ENCODE data around the gene TPBGL.

DNA sequence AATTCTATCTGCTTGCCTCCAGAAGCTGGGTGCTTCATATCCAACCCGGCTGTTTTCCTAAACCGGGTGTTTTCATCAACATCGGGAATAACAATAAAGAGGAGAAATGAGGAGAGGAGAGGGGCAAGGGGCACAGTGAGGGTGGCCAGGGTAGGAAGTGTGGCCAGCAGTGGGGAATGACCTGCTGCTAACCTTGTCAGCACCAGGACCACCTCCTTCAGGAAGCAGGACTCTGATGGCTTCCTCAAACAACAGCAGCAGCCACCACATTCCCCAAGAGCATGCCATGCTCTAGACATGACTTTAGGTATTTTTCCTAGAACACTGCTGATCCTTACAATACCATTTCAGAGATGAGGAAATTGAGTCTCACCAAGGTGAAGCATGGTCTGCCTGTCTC is 52.4 kb downstream of the TPBGL start:
- TF ChIP-seq, protein P1, sequence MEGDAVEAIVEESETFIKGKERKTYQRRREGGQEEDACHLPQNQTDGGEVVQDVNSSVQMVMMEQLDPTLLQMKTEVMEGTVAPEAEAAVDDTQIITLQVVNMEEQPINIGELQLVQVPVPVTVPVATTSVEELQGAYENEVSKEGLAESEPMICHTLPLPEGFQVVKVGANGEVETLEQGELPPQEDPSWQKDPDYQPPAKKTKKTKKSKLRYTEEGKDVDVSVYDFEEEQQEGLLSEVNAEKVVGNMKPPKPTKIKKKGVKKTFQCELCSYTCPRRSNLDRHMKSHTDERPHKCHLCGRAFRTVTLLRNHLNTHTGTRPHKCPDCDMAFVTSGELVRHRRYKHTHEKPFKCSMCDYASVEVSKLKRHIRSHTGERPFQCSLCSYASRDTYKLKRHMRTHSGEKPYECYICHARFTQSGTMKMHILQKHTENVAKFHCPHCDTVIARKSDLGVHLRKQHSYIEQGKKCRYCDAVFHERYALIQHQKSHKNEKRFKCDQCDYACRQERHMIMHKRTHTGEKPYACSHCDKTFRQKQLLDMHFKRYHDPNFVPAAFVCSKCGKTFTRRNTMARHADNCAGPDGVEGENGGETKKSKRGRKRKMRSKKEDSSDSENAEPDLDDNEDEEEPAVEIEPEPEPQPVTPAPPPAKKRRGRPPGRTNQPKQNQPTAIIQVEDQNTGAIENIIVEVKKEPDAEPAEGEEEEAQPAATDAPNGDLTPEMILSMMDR (IDR thresholded peaks at IDR 0.05): no peak
- no peak for TF ChIP-seq POLR2A (IDR thresholded peaks at IDR 0.05)
